Measurements from ENCODE around the gene IGFALS.
"Not testable (repeated sequence)": the region's sequence is repeated elsewhere in the genome, so short reads cannot be mapped to it uniquely, and the experiment has no call there.

The IGFALS gene

DNA sequence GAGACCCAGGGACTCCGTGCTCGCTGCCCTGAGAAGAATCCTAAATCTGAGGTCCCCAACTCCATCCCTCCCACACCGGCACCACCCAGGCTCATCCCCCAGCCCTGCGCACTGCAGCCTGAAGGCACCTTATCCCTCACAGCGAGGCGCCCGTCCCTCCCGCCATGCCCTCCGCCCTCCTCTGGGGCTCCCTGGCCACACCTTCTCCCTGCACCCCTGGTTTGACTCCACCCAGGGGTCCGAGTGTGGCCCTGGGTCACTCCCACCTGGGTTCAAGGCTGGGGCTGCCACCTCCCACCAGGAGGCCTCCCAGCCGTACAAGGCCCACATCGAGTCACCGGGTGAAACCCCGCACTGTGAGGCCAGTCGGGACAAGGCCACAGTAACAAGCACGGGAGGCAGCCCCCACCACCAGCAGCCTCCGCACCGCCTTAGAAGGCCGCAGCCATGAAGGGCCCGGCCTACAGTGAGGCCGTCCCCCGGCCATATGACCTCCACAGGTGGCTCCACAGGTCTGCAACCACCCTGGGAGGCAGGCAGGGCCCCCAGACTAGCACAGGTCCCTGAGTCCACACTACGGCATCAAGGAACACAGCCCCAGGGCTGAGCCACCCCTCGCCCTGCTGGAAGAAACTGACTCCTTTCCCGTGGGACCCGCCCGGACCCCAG, 24.8 kb upstream of the IGFALS start:
- no peak for DNase-seq (ENCODE audit: low spot score)

DNA sequence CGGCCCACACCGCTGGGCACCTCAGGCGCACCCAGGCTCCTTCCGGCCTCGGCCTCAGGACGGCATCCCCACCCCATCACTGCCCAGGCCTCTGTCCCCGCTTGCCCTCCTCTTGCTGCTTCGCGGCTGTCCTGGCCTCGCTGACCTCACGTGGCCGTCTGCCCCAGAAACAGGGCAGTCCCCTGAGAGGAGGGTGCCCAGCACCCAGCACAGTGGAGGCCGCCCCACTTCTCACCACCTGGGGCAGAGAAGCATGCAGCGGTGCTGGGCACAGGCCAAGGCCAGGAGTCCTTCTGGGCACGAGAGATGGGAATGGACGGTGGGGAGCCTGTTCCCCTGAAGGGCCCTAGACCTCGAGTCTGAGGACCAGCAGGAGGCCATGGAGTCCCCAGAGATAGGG, 24.2 kb upstream of the IGFALS start:
- no peak for DNase-seq (ENCODE audit: low spot score)

GRCh38 chr16:1817276-1817589, 23.7 kb upstream of the IGFALS start:
- no peak for DNase-seq (ENCODE audit: low spot score)

- no peak for DNase-seq (ENCODE audit: low spot score)
These were observed 23.1 kb upstream of the IGFALS start for GRCh38 chr16:1816396-1817275.

- DNase-seq (ENCODE audit: low spot score): no peak
These were observed 22.0 kb upstream of the IGFALS start for GRCh38 chr16:1815461-1815860.

DNA sequence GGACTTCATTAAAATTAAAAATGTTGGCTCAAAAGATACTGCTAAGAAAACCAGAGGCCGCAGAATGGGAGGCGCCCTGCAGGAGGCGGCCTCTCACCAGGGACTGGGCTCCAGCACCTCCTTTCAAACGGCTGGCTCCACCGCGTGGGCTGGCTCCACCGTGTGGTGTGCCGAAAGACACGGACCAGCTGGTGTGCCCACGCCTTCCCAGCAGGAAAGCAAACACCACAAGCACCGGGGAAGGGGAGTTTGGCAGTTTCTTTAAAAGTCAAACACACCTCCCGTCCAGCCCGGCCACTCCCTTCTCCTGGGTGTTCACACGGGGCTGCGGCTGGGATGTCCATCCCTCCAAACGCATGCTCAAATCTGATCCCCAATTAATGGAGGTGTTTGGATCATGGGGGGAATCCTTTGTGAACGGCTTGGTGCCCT, 19.2 kb upstream of the IGFALS start:
- DNase-seq (ENCODE audit: low spot score): peak; percentile 50

DNA sequence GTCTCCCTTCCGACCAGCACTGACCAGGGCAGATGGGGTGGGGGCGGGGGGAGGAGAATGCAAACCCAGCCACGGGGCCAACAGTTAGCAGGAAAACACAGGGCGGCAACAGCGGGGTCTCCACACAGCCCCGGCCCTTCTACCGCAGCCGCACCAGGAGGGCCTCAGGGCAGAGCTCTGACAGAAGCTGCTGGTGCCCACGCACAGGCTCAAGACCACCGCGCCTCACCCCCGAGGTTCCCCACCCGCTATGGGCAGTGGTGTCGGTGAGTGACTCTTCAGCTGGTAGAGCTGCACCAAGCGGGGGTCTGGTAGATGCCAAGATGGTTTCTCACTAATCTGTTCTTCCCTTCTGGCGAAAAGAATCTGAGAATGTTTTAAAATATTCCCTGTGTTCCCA, 17.0 kb upstream of the IGFALS start:
- DNase-seq (ENCODE audit: low spot score): no peak

GRCh38 chr16:1810106-1810505, 16.6 kb upstream of the IGFALS start:
- no peak for DNase-seq (ENCODE audit: low spot score)

DNA sequence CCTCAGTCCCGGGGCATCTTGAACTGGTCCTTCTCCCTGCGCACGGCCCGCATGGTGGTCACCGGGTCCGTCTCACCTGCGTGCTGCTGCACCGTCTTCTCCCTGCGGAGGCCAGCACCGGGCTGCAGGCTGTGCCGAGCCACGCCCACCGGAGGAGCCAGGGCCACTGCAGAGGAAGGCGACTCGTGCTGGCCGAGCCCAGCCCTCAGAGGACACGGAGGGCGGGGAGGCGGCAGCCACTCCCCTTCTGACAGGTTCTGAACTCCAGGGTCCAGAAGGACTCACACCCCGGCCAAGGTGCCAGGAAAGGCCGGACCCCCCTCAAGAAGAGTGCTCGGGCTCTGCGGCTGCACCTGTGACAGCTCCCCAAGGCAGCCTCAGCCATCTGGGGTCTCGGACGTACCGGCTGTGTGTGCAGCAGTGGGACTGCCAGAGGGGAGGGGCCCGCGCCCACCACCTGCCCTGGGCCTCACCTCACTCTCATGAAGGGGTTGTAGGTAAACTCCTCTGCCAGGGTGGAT, 15.8 kb upstream of the IGFALS start:
- DNase-seq (ENCODE audit: low spot score): no peak

- no peak for DNase-seq (ENCODE audit: low spot score)
These were observed 15.2 kb upstream of the IGFALS start for GRCh38 chr16:1808691-1809090.

DNA sequence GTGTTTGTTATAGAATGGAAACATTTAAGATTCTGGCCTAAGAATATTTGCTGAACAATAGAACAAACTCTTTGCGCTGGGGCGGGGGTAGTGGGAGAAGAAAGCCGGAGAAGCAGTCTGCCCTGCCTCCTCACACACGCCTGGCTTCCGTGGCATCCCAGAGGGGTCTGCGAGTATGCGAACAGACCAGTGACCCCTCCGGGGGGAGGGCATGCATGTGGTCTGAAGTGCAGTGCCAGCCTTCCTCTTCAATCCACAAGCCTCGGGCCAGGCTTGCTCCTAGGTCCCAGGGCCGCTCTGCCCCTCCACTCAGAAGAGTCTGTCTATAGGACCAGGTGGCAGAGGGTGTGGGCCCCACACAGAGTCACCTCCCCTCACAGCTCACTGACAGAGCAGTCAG, 14.1 kb upstream of the IGFALS start:
- DNase-seq (ENCODE audit: low spot score): no peak

DNA sequence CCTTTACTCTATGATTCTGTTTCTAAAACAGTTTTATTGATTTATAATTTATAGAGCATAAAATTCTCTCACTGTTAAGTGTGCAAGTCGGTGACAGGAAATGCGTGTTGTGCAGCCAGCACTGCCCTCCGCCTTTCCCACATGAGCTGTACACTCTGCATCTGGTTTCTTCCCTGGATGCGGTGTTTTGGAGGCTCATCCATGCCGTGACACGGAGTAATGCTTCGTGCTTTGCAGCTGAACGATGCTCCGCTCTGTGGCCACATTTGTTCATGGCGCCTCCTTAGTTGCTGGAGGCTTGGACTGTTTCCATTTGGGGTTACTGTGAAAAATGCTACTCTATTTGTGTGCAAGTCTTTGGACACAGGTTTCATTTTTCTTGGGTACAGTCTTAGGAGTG, 7.2 kb upstream of the IGFALS start:
- DNase-seq (ENCODE audit: low spot score): no peak

GRCh38 chr16:1799263-1799662, 5.8 kb upstream of the IGFALS start:
- DNase-seq (ENCODE audit: low spot score): not testable (repeated sequence)

DNA sequence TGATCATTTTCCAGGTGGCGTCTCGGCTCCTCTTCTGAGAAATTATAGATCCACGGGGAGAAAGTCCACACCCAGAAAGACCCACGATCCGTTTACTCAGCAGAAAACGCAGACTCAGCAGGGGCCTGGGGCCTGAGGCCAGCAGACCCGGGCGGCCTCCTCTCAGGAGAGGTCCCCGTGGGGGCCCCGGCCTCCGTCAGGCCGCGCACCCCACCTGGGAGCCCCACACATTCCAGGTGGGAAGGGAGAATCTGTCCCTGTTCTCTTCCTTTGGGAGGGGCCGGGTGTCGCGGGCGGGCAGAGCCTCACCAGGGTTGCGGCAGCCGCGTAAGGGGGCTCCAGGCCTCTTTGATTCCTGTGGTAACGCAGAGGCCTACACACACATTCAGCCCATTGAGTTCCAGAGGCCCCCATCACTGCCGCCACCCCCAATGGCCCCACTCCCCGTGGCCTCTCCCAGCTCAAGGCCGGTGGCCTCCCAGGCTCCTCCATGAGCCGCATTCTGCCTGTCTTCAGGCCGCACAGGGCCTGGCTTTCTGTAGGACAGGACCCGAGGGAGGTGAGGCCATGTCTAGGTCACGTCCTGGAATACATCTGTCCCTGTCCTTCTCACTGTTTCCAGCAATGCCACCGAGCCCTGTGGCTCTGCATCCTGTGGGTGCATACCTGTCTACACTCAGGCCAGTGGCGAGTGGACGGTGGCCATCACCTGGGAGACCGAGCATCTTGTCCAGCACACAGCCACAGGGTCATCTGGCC, 1.6 kb upstream of the IGFALS start:
- DNase-seq (ENCODE audit: low spot score): no peak

- no peak for DNase-seq (ENCODE audit: low spot score)
These were observed 841 bp upstream of the IGFALS start for GRCh38 chr16:1794221-1794871.

GRCh38 chr16:1792836-1793577, 498 bp downstream of the IGFALS start:
- DNase-seq (ENCODE audit: low spot score): no peak

DNA sequence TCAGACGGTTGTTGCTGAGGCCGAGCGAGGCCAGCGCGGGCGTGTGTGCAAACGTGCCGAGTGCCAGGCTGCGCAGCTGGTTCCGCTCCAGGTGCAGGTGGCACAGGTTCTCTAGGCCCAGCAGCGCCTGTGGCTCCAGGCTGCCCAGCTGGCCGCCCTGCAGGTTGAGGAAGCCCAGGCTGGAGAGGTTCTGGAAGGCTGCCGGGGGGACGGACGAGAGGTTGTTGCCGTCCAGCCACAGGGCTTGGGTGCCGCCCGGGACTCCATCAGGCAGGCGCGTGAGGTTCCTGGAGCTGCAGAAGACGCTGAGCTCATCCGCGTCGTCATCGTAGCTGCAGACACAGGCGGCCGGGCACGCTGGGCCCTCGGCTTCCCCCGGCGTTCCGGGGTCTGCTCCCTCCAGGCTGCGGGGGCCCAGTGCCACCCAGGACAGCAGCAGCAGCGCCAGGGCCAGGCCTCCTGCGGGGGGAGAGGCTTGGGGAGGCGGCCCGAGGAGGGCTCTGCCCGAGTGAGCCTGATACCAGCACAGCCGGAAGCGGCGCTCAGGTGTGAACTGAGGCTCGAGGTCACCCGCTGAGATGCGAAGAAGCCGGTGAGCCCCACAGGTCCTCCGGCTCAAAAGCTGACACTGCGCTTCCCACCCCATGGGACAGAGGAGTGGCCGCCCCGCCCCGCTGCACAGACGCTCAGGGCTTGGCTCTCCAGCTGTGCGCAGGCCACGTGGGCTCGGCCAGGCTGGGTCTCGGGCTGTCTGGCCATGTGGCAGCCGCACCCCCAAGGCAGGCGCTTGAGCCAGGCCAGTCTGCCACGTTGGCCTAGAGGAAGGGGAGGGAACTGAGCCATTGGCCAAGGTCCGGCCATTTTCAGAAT, 1.3 kb downstream of the IGFALS start:
- DNase-seq (ENCODE audit: low spot score): no peak

DNA sequence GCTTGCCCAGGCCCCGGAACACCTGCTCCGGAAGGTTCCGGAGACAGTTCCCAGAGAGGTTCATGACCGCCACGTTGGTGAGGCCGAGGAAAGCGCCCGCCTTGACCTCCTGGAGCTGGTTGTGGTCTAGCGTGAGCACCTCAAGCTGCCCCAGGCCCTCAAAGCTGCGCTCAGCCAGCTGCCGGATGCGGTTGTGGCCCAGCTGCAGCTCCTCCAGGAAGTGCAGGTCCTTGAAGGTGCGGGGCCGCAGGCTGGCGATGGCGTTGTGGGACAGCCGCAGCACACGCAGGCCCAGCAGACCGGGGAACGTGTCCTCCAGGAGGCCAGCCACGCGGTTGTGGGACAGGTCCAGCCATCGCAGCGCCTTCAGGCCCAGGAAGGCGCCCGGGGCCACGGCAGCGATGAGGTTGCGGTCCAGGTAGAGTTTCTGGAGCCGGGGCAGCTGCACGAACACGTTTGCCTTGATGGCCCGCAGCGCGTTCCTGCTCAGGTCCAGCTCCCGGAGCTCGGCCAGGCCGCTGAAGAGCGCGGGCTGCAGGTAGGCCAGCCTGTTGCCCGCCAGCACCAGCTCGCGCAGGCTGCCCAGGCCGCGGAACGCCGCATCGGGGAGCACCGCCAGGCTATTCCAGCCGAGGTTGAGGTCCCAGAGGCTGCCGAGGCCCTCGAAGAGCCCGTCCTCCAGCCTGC, 2.1 kb downstream of the IGFALS start:
- no peak for DNase-seq (ENCODE audit: low spot score)

GRCh38 chr16:1790611-1791255, 2.8 kb downstream of the IGFALS start:
- no peak for DNase-seq (ENCODE audit: low spot score)
